GM19395 (cell line): ENCODE results near the gene PRKAB1.

ENCODE experiments used
- ATAC-seq: cut with Tn5 transposase; IDR thresholded peaks from one replicate; pipeline ENCODE4 v1.9.1; 2021; ENCODE audit warnings: mild to moderate bottlenecking, moderate library complexity; ENCODE audit not compliant: unreplicated experiment

PRKAB1 gene

GRCh38 chr12:119710965-119711551 is 43.1 kb downstream of the PRKAB1 start:
- ATAC-seq = no peak

GRCh38 chr12:119711693-119712092 is 43.8 kb downstream of the PRKAB1 start:
- no peak for ATAC-seq

GRCh38 chr12:119712721-119713120 is 44.8 kb downstream of the PRKAB1 start:
- no peak for ATAC-seq

- no peak for ATAC-seq
Observed at GRCh38 chr12:119713551-119714031, 45.7 kb downstream of the PRKAB1 start.

- no peak for ATAC-seq
Observed at GRCh38 chr12:119714614-119715267, 46.8 kb downstream of the PRKAB1 start.

GRCh38 chr12:119715268-119715620 is 47.3 kb downstream of the PRKAB1 start:
- ATAC-seq = no peak

- no peak for ATAC-seq
Observed at GRCh38 chr12:119718141-119718540, 50.2 kb downstream of the PRKAB1 start.

- no peak for ATAC-seq
Observed at GRCh38 chr12:119720349-119720748, 52.4 kb downstream of the PRKAB1 start.

- ATAC-seq = no peak
Observed at GRCh38 chr12:119721306-119721705, 53.4 kb downstream of the PRKAB1 start.

- no peak for ATAC-seq
Observed at GRCh38 chr12:119725523-119725922, 57.6 kb downstream of the PRKAB1 start.

- no peak for ATAC-seq
Observed at GRCh38 chr12:119727600-119728443, 59.9 kb downstream of the PRKAB1 start.

- no peak for ATAC-seq
Observed at GRCh38 chr12:119728444-119728745, 60.5 kb downstream of the PRKAB1 start.

GRCh38 chr12:119729871-119730270 is 61.9 kb downstream of the PRKAB1 start:
- ATAC-seq = no peak

GRCh38 chr12:119730381-119730780 is 62.4 kb downstream of the PRKAB1 start:
- no peak for ATAC-seq
